A549 (cell line): ENCODE measurements around the gene ESR1. TPM values are rescaled to one million over a fixed set of nuclear protein-coding genes. Genes with fewer than 3 reads are reported as not detected.

Experiments used
- ATAC-seq, 2 experiments: fragments of 200-7000 bp in 1 of 2; fragments of >200 bp in 1 of 2; cut with Nextera tagmentation in 1 of 2; cut with Tn5 transposase in 1 of 2; 3 replicates each; pipeline versions ENCODE4 v1.8.0 to v1.9.1; 2018 to 2020; ENCODE audit warnings: mild to moderate bottlenecking in 1 of 2, moderate library complexity in 1 of 2
- CTCF ChIA-PET: fragments of 300-600 bp; sonication (Branson Sonifier 250); formaldehyde crosslinking; extraction: SDS; loops from one replicate; lab custom pipeline; 2021; ENCODE audit warnings: antibody characterized with exemption, inconsistent platforms; lab: Yijun Ruan, JAX
- POLR2A ChIA-PET: fragments of 350-600 bp; formaldehyde crosslinking; extraction: SDS; loops from one replicate; lab custom pipeline; 2021; ENCODE audit warnings: antibody characterized with exemption, inconsistent platforms; lab: Yijun Ruan, JAX
- DNase-seq, 2 experiments: peaks; one replicate each; pipeline versions ENCODE4 v3.0.0 to v3.0.0-alpha.2; 2011 to 2016; ENCODE audit warnings: low read depth in 1 of 2, low spot score in 1 of 2
- FAIRE-seq: peaks from 2 replicates; lab custom pipeline; 2011; peaks lifted over from hg19 to GRCh38; lab: Jason Lieb, UNC
- H3K27ac ChIP-seq, 2 experiments: fragments of >200 bp; sonication (Bioruptor Twin); formaldehyde crosslinking; 3 replicates each; pipeline ENCODE4 v1.5.1; 2016 to 2017
- H3K4me1 ChIP-seq: fragments of >200 bp; sonication (Bioruptor Twin); formaldehyde crosslinking; 3 replicates; pipeline ENCODE4 v1.6.1; 2016
- H3K4me2 ChIP-seq: fragments of >200 bp; sonication (Bioruptor Twin); formaldehyde crosslinking; 3 replicates; pipeline ENCODE4 v1.6.1; 2016
- H3K4me3 ChIP-seq: fragments of >200 bp; sonication (Bioruptor Twin); formaldehyde crosslinking; 3 replicates; pipeline ENCODE4 v1.5.1; 2016
- H3K9me3 ChIP-seq: fragments of >200 bp; sonication (Bioruptor Twin); formaldehyde crosslinking; 3 replicates; pipeline ENCODE4 v1.6.1; 2016
- CHD2 ChIP-seq: fragments of 150-350 bp; IDR thresholded peaks from 2 replicates; pipeline ENCODE4 v1.6.1; 2014; ENCODE audit warnings: low read length; ENCODE audit not compliant: partially characterized antibody
- HOXA7 ChIP-seq: fragments of 250-450 bp; sonication (Bioruptor Pico); IDR thresholded peaks from 2 replicates; pipeline ENCODE4 v1.5.0; 2020; ENCODE audit warnings: mild to moderate bottlenecking, moderate library complexity
- HOXB13 ChIP-seq: fragments of 250-450 bp; sonication (Bioruptor Pico); IDR thresholded peaks from 2 replicates; pipeline ENCODE4 v1.5.0; 2020; ENCODE audit warnings: low read depth, mild to moderate bottlenecking, moderate library complexity
- KDM1A ChIP-seq: fragments of 200-600 bp; sonication (generic); IDR thresholded peaks from 2 replicates; pipeline ENCODE4 v1.6.1; 2016; ENCODE audit warnings: low read depth, mild to moderate bottlenecking
- MYC ChIP-seq: IDR thresholded peaks from 2 replicates; pipeline ENCODE4 v1.6.1; 2012; ENCODE audit warnings: mild to moderate bottlenecking, inconsistent platforms, low read length, improper control_type of control experiment, borderline replicate concordance
- PBX3 ChIP-seq: IDR thresholded peaks from 2 replicates; pipeline ENCODE4 v1.6.1; 2012
- RCOR1 ChIP-seq: fragments of 150-350 bp; IDR thresholded peaks from 2 replicates; pipeline ENCODE4 v1.6.1; 2014; ENCODE audit warnings: antibody characterized with exemption, low read length, low read depth
- REST ChIP-seq: fragments of 200-600 bp; sonication (generic); IDR thresholded peaks from 2 replicates; pipeline ENCODE4 v1.6.1; 2016; ENCODE audit warnings: antibody characterized with exemption, mild to moderate bottlenecking, moderate library complexity
- SREBF2 ChIP-seq: fragments of 450-650 bp; IDR thresholded peaks from 2 replicates; pipeline ENCODE4 v1.6.1; 2014; ENCODE audit warnings: mild to moderate bottlenecking, moderate library complexity
- TFCP2L1 ChIP-seq: fragments of 250-450 bp; sonication (Bioruptor Pico); IDR thresholded peaks from 2 replicates; pipeline ENCODE4 v1.5.0; 2021; ENCODE audit warnings: mild to moderate bottlenecking
- ZNF302 ChIP-seq: fragments of 250-450 bp; sonication (Bioruptor Pico); IDR thresholded peaks from 2 replicates; pipeline ENCODE4 v1.9.0; 2021; ENCODE audit warnings: inconsistent platforms, mild to moderate bottlenecking, moderate library complexity
- WGBS: methylation state at CpG from one replicate; pipeline ENCODE4 v1.1.6; 2017; ENCODE audit errors: missing lambda C conversion rate; 5-methylcytosine and 5-hydroxymethylcytosine counted together
- polyA plus RNA-seq, 4 experiments: library from polyadenylated mRNA; depleted of rRNA in 3 of 4; stranded (reverse); fragments of >200 nt; fragmentation: RNase III in 1 of 4; extraction: RNeasy Plus Mini Kit Qiagen cat#74134 plus additional on column Dnase treatment in 1 of 4; gene quantifications; 2 replicates in 3 of 4; 3 replicates in 1 of 4; pipeline ENCODE4 v1.2.3, GENCODE V29; 2011 to 2017
- TF ChIP-seq, protein P1 (sequence below): fragments of >200 bp; sonication (Bioruptor Twin); formaldehyde crosslinking; IDR thresholded peaks from 3 replicates; pipeline ENCODE4 v1.5.1; 2016
- TF ChIP-seq, protein P2 (sequence below): IDR thresholded peaks from 2 replicates; pipeline ENCODE4 v1.6.1; 2012; ENCODE audit warnings: low read depth, borderline replicate concordance

The ESR1 gene
- polyA plus RNA-seq, 2 of the 4 experiments (the other 2 are of a cell fraction), result not detected

DNA sequence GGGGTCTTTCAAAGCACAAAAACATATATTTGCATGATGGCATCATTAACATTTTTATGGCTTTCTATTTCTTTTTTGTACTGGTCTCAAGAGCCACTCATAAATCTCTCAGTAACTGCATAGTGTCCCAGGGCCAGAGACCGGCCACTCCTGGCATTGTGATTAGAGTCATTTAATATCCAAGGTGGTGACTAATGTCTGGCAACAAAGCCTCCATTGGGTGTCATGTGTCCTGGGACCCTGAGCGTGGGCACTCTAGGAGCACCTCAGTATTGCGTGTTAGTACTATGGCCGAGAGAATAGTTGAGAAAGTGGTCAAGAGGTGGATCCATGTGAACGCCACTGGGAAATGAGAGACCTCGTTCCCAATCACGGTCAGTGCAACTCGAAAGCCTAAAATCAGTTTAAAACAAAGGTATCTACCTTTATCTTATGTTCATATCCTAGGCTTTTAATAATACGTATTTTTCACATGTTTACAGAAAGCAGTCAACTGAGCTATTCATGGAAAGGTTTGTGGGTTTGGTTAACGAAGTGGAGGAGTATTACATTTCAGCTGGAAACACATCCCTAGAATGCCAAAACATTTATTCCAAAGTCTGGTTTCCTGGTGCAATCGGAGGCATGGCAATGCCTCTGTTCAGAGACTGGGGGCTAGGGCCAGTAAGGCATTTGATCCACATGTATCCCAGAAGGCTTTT, 2.7 kb upstream of the ESR1 start:
- H3K27ac ChIP-seq, result no peak overlapping the region
- FAIRE-seq, result no peak
- POLR2A ChIA-PET, result no interaction called here
- TF ChIP-seq MYC (no peak), KDM1A (no peak), HOXB13 (no peak), SREBF2 (no peak)
- TF ChIP-seq, protein P1, sequence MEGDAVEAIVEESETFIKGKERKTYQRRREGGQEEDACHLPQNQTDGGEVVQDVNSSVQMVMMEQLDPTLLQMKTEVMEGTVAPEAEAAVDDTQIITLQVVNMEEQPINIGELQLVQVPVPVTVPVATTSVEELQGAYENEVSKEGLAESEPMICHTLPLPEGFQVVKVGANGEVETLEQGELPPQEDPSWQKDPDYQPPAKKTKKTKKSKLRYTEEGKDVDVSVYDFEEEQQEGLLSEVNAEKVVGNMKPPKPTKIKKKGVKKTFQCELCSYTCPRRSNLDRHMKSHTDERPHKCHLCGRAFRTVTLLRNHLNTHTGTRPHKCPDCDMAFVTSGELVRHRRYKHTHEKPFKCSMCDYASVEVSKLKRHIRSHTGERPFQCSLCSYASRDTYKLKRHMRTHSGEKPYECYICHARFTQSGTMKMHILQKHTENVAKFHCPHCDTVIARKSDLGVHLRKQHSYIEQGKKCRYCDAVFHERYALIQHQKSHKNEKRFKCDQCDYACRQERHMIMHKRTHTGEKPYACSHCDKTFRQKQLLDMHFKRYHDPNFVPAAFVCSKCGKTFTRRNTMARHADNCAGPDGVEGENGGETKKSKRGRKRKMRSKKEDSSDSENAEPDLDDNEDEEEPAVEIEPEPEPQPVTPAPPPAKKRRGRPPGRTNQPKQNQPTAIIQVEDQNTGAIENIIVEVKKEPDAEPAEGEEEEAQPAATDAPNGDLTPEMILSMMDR, result no peak
- TF ChIP-seq, all 56 proteins: peak for 0
- no peak for ATAC-seq
- Histone ChIP-seq H3K9me3 (no peaks in the 10 kb centered on the region; the same call in 2 of the 3 replicates), H3K4me3 (no peak overlapping the region), H3K4me2 (no peak overlapping the region), H3K4me1 (0 out of 3 replicates have a peak, but pooled peaks cover 4% of the 10 kb centered on the region)
- CTCF ChIA-PET, result interaction anchor here (0.6 kb wide), 1 partner anchor 50 kb away, joined by 3 read pairs; no protein-coding TSS in a partner anchor
- DNase-seq, result no peak
- 58% methylated on average over 11 of the region's 11 CpGs for WGBS

DNA sequence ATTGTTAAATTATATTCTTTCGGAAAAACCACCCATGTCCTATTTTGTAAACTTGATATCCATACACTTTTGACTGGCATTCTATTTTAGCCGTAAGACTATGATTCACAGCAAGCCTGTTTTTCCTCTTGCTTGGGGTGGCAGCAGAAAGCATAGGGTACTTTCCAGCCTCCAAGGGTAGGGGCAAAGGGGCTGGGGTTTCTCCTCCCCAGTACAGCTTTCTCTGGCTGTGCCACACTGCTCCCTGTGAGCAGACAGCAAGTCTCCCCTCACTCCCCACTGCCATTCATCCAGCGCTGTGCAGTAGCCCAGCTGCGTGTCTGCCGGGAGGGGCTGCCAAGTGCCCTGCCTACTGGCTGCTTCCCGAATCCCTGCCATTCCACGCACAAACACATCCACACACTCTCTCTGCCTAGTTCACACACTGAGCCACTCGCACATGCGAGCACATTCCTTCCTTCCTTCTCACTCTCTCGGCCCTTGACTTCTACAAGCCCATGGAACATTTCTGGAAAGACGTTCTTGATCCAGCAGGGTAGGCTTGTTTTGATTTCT, 2.1 kb upstream of the ESR1 start:
- CTCF ChIA-PET, result interaction anchor here (0.6 kb wide), 1 partner anchor 51 kb away, joined by 3 read pairs; no protein-coding TSS in a partner anchor
- Histone ChIP-seq H3K9me3 (no peaks in the 10 kb centered on the region; the same call in 2 of the 3 replicates), H3K27ac (no peak overlapping the region), H3K4me2 (peak overlapping the region; percentile 30; the same call in 1 of the 3 replicates), H3K4me1 (0 out of 3 replicates have a peak, but pooled peaks cover 4% of the 10 kb centered on the region), H3K4me3 (no peak overlapping the region)
- ATAC-seq, result peak; percentile 37 to 54; a peak in 4 of 6 replicates
- FAIRE-seq, result no peak
- WGBS, result 15% methylated on average over 11 of the region's 11 CpGs
- POLR2A ChIA-PET, result no interaction called here
- no peak for DNase-seq
- TF ChIP-seq RCOR1, result no peak
- TF ChIP-seq, protein P2, sequence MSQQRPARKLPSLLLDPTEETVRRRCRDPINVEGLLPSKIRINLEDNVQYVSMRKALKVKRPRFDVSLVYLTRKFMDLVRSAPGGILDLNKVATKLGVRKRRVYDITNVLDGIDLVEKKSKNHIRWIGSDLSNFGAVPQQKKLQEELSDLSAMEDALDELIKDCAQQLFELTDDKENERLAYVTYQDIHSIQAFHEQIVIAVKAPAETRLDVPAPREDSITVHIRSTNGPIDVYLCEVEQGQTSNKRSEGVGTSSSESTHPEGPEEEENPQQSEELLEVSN, result no peak
- no peak for TF ChIP-seq PBX3
- TF ChIP-seq HOXA7 (CRISPR knock-in tag), result no peak
- no peak for TF ChIP-seq CHD2
- no peak for TF ChIP-seq TFCP2L1
- no peak for TF ChIP-seq REST
- TF ChIP-seq ZNF302 (CRISPR knock-in tag), result no peak
- TF ChIP-seq, all 56 proteins: peak for 0
